K562 (cell line): Measurements from ENCODE around the gene RNF115. TPM values are rescaled to one million over a fixed set of nuclear protein-coding genes. Genes with fewer than 3 reads are reported as not detected.

Experiments
- ATF3 ChIP-seq, 2 experiments: fragments of 450-650 bp in 1 of 2; sonication (generic) in 1 of 2; formaldehyde crosslinking in 1 of 2; IDR thresholded peaks in 1 of 2; conservative IDR thresholded peaks in 1 of 2; 2 replicates each; pipeline versions ENCODE4 v1.6.1 to v1.8.1; 2016 to 2023; ENCODE audit warnings: mild to moderate bottlenecking in 2 of 2, moderate library complexity in 2 of 2, inconsistent platforms in 1 of 2, missing genetic modification reagents in 1 of 2
- CBFB ChIP-seq: sonication (generic); formaldehyde crosslinking; IDR thresholded peaks from 2 replicates; pipeline ENCODE4 v1.4.0; 2020; ENCODE audit warnings: mild to moderate bottlenecking, missing genetic modification reagents
- CREB1 ChIP-seq, 2 experiments: sonication (generic) in 1 of 2; formaldehyde crosslinking in 1 of 2; IDR thresholded peaks; 2 replicates each; pipeline versions ENCODE4 v1.6.1 to v1.8.0; 2012 to 2022; ENCODE audit warnings: inconsistent platforms in 1 of 2, mild to moderate bottlenecking in 1 of 2, missing genetic modification reagents in 1 of 2, moderate library complexity in 1 of 2
- CREM ChIP-seq: IDR thresholded peaks from 2 replicates; pipeline ENCODE4 v1.6.1; 2014; ENCODE audit warnings: antibody characterized with exemption, low read depth
- DEAF1 ChIP-seq: fragments of 450-650 bp; formaldehyde crosslinking; IDR thresholded peaks from 2 replicates; pipeline ENCODE4 v1.4.0; 2020; ENCODE audit warnings: mild to moderate bottlenecking, moderate library complexity
- E2F4 ChIP-seq: sonication (generic); formaldehyde crosslinking; IDR thresholded peaks from 2 replicates; pipeline ENCODE4 v1.8.0; 2022; ENCODE audit warnings: mild to moderate bottlenecking, low read depth, missing genetic modification reagents
- ELK1 ChIP-seq: sonication (generic); formaldehyde crosslinking; IDR thresholded peaks from 2 replicates; pipeline ENCODE4 v1.8.1; 2022; ENCODE audit warnings: missing genetic modification reagents
- ETS1 ChIP-seq: conservative IDR thresholded peaks from 2 replicates; pipeline ENCODE4 v1.6.1; 2011; ENCODE audit warnings: low read depth, mild to moderate bottlenecking, low read length; ENCODE audit not compliant: control insufficient read depth
- ETS2 ChIP-seq: IDR thresholded peaks from 2 replicates; pipeline ENCODE4 v1.6.1; 2016; ENCODE audit warnings: borderline replicate concordance, missing genetic modification characterization, mild to moderate bottlenecking, moderate library complexity, missing compliant biosample characterization; ENCODE audit not compliant: poor library complexity, severe bottlenecking
- GATAD2B ChIP-seq: fragments of 450-650 bp; IDR thresholded peaks from 2 replicates; pipeline ENCODE4 v1.6.1; 2017; ENCODE audit warnings: mild to moderate bottlenecking, borderline replicate concordance
- HLTF ChIP-seq: fragments of 450-650 bp; IDR thresholded peaks from 2 replicates; pipeline ENCODE4 v1.6.1; 2016
- HSF4 ChIP-seq: fragments of 250-450 bp; sonication (Bioruptor Pico); IDR thresholded peaks from 2 replicates; pipeline ENCODE4 v2.1.2; 2022; ENCODE audit warnings: mild to moderate bottlenecking, moderate library complexity, borderline replicate concordance
- MAX ChIP-seq: sonication (generic); formaldehyde crosslinking; IDR thresholded peaks from 2 replicates; pipeline ENCODE4 v1.9.0; 2022; ENCODE audit warnings: mild to moderate bottlenecking, missing genetic modification reagents
- MTA3 ChIP-seq: fragments of 450-650 bp; formaldehyde crosslinking; IDR thresholded peaks from 2 replicates; pipeline ENCODE4 v1.6.1; 2017; ENCODE audit warnings: mild to moderate bottlenecking, borderline replicate concordance
- MYC ChIP-seq, 2 experiments: fragments of 250-450 bp in 1 of 2; sonication (Bioruptor Pico) in 1 of 2; IDR thresholded peaks; 2 replicates each; pipeline versions ENCODE4 v1.5.1 to v1.6.1; 2012 to 2021; ENCODE audit warnings: low read depth in 2 of 2, borderline replicate concordance in 1 of 2, improper control_type of control experiment in 1 of 2, low read length in 1 of 2, mild to moderate bottlenecking in 1 of 2, moderate library complexity in 1 of 2
- SP1 ChIP-seq: sonication (generic); formaldehyde crosslinking; IDR thresholded peaks from 2 replicates; pipeline ENCODE4 v1.8.1; 2022; ENCODE audit warnings: mild to moderate bottlenecking, missing genetic modification reagents
- XRCC5 ChIP-seq: fragments of 200-400 bp; formaldehyde crosslinking; IDR thresholded peaks from 2 replicates; pipeline ENCODE4 v1.6.1; 2017; ENCODE audit warnings: low read depth, mild to moderate bottlenecking, low read length
- ZC3H8 ChIP-seq: fragments of 450-650 bp; IDR thresholded peaks from 2 replicates; pipeline ENCODE4 v1.6.1; 2017
- ZNF197 ChIP-seq: fragments of 200-800 bp; sonication (Bioruptor generic); IDR thresholded peaks from 2 replicates; pipeline ENCODE4 v1.6.1; 2016; ENCODE audit warnings: low read depth, missing genetic modification characterization, missing compliant biosample characterization
- polyA plus RNA-seq, 8 experiments: library from polyadenylated mRNA; depleted of rRNA in 4 of 8; stranded (reverse) in 5 of 8; unstranded in 3 of 8; fragments of >200 nt; fragmentation: Nextera tagmentation in 2 of 8; fragmentation: Illumina TruSeq in 1 of 8; extraction: Ambion mirVana in 2 of 8; extraction: Trizol in 1 of 8; gene quantifications; 2 replicates each; pipeline versions ENCODE4 v1.2.1 to v1.2.3, GENCODE V29; 2011 to 2014; ENCODE audit warnings: inconsistent platforms in 1 of 8, missing spikeins in 1 of 8
- total RNA-seq, 7 experiments: library from RNA; depleted of rRNA in 6 of 7; stranded (reverse); fragments of >200 nt in 6 of 7; fragmentation: Illumina TruSeq in 2 of 7; extraction: Trizol in 2 of 7; gene quantifications; 2 replicates each; pipeline versions ENCODE4 v1.2.1 to v1.2.3, GENCODE V29; 2011 to 2021; ENCODE audit warnings: low replicate concordance in 1 of 7

Gene RNF115
- total and polyA plus RNA-seq, 9 of the 15 experiments (the other 6 are each of a cell fraction or from before 2014, with no cell fraction given): 1.9 to 14.3 (median 9.5) TPM

GRCh38 chr1:145720878-145721671 is 102.8 kb downstream of the RNF115 start (continued):
- TF ChIP-seq GATAD2B (no peak), ZNF197 (CRISPR knock-in tag) (no peak), ETS1 (no peak), ATF3 (IDR thresholded peaks at IDR 0.05) (no peak), ATF3 (CRISPR knock-in tag; conservative IDR thresholded peaks at IDR 0.05) (no peak), ETS2 (no peak), CREB1 (IDR thresholded peaks at IDR 0.05) (no peak), CREB1 (CRISPR knock-in tag; IDR thresholded peaks at IDR 0.05) (peak; percentile 53; the same call in 1 of the 2 replicates), E2F4 (CRISPR knock-in tag) (no peak), MAX (CRISPR knock-in tag) (0 out of 2 replicates have a peak, but pooled peaks have one; percentile 35), DEAF1 (CRISPR knock-in tag) (peak; percentile 71), ELK1 (CRISPR knock-in tag) (no peak), CREM (peak; percentile 58; the same call in 1 of the 2 replicates), MTA3 (0 out of 2 replicates have a peak, but pooled peaks have one; percentile 34), SP1 (0 out of 2 replicates have a peak, but pooled peaks have one; percentile 42), HSF4 (no peak), HLTF (no peak), CBFB (CRISPR knock-in tag) (no peak), XRCC5 (no peak), MYC (IDR thresholded peaks at IDR 0.05; ENCODE audit: low read depth, low read length) (0 out of 2 replicates have a peak, but pooled peaks have one; percentile 19), MYC (CRISPR knock-in tag; IDR thresholded peaks at IDR 0.05; ENCODE audit: borderline replicate concordance, low read depth) (no peak), ZC3H8 (no peak)
